Posterior cingulate gyrus (tissue), 11 donors: Measurements from ENCODE around the gene NOS1AP.

Experiments used
- DNase-seq, 10 donors: peaks; one replicate each; pipeline versions ENCODE4 v3.0.0 to v3.0.0-alpha.2; 2020 to 2021; ENCODE audit warnings: mixed read lengths in 3 of 10
- intact Hi-C: fragments of 100-400 bp; cut with DNase I; formaldehyde crosslinking; loops from one replicate; pipeline ENCODE4 v1.15.1; 2023

NOS1AP gene

GRCh38 chr1:162087111-162087510 lies 17.6 kb downstream of the NOS1AP start:
- intact Hi-C loops: no loop called here

GRCh38 chr1:162087574-162087973 lies 18.1 kb downstream of the NOS1AP start:
- DNase-seq: no peak
- intact Hi-C loops: no loop called here

More at GRCh38 chr1:162087111-162087510, 17.6 kb downstream of the NOS1AP start:
- no peak for DNase-seq

DNA sequence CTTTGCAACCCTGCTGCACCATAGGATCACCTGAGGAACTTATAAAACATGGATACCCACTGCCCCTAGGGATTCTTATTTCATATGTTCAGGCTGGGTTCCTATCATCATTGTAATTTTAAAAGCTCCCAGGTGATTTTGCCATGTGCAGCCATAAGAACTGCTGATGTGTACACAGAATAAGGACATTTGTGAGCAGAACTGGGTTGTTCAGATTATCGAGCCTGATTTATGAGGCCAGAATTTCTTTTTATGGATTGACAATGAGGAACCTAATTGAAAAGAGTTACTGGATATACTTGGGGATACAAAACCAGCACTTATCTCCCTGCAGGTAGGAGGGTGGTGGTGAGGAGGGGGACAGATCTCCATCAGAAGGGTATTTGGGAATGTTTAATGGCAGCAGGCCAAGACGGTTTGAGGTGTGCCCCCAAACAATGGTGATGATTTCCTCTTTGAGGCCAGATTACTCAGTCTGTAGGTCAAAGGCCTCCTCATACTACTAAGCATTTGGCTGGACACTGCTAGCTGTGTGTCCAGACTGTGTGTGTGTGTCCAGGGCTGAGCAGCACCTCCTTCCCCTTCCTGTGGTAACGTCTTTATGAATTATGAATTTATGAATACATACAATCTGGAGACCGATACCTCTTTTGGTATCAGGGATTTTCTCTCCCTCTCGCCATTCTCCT lies 18.9 kb downstream of the NOS1AP start:
- intact Hi-C loops: no loop called here
- DNase-seq: no peak

DNA sequence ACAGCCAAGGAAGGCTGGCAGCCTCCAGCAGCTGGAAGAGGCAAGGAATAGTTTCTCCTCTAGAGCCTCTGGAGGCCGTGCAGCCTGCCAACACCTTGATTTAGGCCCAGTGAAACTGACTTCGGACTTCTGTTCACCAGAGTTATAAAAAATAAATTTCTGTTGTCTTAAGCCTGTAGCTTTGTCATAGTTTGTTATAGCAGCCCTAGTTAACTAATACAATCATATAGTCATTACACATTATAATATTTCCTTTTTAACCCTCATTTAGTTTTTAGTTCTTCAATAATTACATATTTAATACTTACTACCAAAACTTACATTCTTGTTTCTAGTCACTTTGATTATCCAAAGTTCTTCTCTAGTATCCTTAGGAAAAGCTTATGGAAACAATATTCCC lies 20.3 kb downstream of the NOS1AP start:
- no peak for DNase-seq
- intact Hi-C loops: no loop called here

DNA sequence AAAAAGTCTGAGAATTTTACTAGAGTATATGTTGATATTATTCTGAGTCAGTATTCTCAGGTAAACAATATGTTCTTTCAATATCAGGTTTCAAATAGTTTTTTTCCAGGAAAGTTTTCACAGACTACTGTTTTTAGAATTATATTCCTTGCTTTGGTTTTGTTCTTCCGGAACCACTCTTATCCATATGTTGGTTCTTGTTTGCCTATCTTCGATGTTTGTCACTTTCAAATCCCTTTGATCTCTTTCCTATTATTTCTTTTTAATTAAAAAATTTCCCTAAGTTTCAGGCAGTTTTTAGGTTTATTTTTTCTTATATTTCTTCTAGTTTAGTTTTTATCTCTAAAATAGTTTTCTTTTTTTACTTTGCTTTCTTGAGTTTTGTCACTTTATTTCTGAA lies 20.9 kb downstream of the NOS1AP start:
- no peak for DNase-seq
- intact Hi-C loops: no loop called here

GRCh38 chr1:162091681-162092524 lies 22.4 kb downstream of the NOS1AP start:
- intact Hi-C loops: no loop called here
- DNase-seq: no peak

GRCh38 chr1:162093095-162093494 lies 23.6 kb downstream of the NOS1AP start:
- no peak for DNase-seq
- intact Hi-C loops: no loop called here

GRCh38 chr1:162094271-162094670 lies 24.8 kb downstream of the NOS1AP start:
- intact Hi-C loops: no loop called here
- no peak for DNase-seq

DNA sequence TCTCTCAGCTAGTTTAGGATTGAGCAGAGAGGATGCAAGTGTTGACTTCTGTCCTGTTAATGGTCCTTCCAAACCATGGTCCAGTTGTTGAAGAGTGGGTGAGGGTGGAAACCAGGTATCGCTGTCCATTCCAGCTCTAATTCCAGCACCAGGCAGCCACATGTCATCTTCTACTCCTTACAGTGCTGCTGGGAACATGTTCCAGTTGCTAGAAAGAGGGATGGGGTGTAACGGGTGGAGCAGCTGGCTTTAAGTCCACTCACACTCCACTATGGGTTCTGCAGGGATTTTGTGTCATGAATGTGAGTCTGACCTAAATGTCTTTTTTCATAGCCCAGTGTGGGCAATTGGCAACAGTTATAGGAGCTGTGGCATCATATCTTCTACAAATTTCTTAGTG lies 25.2 kb downstream of the NOS1AP start:
- DNase-seq: no peak
- intact Hi-C loops: no loop called here

- intact Hi-C loops: no loop called here
- DNase-seq: no peak
These were observed 38.4 kb downstream of the NOS1AP start for GRCh38 chr1:162107911-162108310.

DNA sequence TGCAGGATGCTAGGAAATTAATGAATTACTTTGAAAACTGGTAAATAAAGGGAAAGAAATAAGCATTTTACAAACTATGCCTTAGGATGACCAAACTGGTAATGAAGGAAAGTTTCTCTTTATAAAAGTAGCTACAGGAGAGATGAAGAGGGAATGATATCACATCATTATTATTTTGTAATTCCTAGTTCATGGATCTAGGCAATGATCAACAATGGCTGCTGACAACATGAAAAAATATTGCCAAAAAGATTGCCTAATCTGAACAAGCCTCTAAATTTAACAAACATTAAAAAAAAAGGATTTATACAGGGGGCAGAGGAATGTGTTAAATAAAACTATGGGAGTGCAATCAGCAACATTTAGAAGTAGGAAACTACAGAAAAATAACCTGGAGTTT lies 38.9 kb downstream of the NOS1AP start:
- intact Hi-C loops: no loop called here
- no peak for DNase-seq

GRCh38 chr1:162110910-162111309 lies 41.4 kb downstream of the NOS1AP start:
- no peak for DNase-seq
- intact Hi-C loops: no loop called here

DNA sequence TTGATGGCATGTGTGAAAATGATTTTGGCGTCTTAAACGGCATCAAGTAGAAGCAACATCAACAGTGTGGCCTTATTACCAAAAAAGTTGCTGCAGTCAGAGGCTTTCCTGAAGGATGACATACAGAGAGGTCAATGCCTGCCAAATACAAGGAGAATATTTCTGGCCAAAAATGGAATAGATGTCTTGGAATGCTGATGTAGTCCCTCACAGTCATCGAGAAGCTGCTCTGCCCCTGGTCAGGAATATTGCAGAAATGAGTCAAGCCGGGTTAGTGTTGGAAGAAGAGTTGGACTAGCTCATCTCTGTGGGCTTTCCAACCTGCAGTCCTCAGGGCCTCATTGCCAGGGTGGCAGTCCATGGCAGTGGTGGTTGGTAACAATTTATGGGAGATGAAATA lies 42.1 kb downstream of the NOS1AP start:
- intact Hi-C loops: no loop called here

DNA sequence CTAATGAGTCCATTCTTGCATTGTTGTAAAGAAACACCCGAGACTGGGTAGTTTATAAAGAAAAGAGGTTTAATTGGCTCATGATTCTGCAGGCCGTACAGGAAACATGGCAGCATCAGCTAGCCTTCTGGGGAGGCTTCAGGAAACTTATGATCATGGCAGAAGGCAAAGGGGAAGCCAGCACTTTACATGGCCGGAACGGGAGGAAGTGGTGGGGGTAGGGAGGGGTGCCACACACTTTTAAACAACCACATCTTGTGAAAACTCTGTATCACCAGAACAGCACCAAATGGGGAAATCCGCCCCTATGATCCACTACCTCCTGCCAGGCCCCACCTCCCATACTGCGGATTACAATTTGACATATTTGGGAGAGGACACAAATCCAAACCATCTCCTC lies 43.9 kb downstream of the NOS1AP start:
- intact Hi-C loops: no loop called here
- DNase-seq: no peak

More for the DNA sequence above, 42.1 kb downstream of the NOS1AP start:
- no peak for DNase-seq

GRCh38 chr1:162117039-162117774 lies 47.7 kb downstream of the NOS1AP start:
- intact Hi-C loops: no loop called here
- no peak for DNase-seq

DNA sequence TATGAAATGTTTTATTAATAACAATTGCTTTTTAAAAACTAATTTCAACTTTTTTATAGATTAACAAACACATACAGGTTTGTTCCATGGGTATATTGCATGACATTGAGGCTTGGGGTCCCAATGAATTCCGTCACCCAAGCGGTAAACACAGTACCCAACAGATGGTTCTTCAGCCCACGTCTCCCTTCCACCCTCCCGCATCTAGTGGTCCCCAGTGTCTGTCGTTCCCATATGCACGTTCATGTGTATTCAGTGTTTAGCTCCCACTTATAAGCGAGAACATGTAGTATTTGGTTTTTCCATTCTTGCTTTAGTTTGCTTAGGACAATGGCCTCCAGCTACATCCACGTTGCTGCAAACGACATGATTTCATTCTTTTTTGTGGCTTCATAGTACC lies 48.6 kb downstream of the NOS1AP start:
- intact Hi-C loops: no loop called here
- no peak for DNase-seq

GRCh38 chr1:162128693-162129356 lies 59.3 kb downstream of the NOS1AP start:
- DNase-seq: no peak
- intact Hi-C loops: no loop called here

GRCh38 chr1:162130308-162130707 lies 60.8 kb downstream of the NOS1AP start:
- intact Hi-C loops: no loop called here
- no peak for DNase-seq

DNA sequence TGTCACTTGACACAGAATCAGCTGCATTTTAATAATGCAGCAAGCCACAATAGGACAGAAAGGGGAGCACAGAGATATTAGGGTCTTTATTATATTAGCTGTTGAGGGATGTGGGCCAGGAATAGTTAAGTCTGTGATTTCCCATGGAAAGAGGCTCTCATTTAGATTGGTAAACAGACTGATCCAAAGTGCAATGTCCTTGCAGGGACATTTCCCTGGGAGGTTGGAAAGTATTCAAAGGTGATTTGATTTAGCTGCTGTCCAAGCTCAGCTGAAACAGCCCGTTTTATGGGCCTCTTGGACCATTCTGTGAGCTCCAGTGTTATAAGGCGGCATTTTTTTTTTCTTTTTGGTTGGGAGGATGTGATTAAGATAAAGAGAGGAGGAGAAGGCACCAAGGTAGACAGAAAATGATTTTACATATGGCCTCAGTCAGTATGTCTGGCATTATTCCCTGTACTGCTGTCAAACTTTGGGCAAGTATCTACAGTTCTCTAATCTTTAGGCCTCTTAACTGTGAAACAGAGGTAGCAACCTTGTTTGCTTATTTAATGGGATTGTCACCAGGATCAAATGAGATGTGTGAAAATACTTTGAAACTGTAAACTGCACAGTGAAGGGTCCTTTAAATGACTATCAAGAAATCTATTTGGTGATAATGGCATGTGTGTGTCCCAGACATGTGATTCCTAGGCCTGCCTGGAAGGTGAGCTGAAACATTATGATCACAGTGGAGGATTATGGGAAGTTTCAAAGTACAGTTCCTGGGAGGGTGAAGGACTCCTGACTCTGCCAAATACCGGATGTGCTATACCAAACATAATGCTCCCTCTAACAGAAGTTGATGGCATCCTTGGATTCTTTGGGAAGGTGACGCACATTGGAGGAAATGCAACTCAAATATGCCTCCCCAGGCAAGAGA lies 62.2 kb downstream of the NOS1AP start:
- intact Hi-C loops: no loop called here
- DNase-seq: no peak

DNA sequence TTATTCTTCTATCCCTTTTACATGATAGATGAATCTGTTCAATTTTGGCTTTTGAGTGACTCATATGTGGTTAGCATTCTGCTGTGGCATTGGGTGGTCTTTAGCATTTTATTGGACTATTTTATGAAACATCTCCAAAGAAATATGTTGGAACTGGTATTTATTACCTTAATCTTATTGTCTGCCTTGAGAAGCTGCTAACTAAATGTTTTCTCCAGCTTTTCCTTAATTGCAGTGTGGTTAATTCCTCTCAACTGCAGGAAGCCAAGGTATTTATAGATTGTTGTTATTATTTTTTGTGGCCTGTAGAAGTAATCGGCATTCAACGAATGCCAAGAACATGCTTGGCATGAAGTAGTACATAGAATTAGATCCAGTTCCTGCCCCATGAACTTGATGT lies 64.1 kb downstream of the NOS1AP start:
- DNase-seq: no peak
- intact Hi-C loops: no loop called here
